Muscle of leg (tissue), 11 donors: ENCODE measurements around the gene TRIM10. TPM values are rescaled to one million over a fixed set of nuclear protein-coding genes. Genes with fewer than 3 reads are reported as not detected.

Source experiments
- DNase-seq: peaks from one replicate; pipeline ENCODE4 v3.0.0; 2013
- H3K27ac ChIP-seq: one replicate; pipeline ENCODE4 v1.5.1; 2013; ENCODE audit warnings: mild to moderate bottlenecking, low read length, control low read depth
- H3K27me3 ChIP-seq: one replicate; pipeline ENCODE4 v1.6.1; 2013; ENCODE audit warnings: low read length; ENCODE audit not compliant: control insufficient read depth, insufficient read depth
- H3K36me3 ChIP-seq: one replicate; pipeline ENCODE4 v1.6.1; 2013; ENCODE audit warnings: low read length; ENCODE audit not compliant: control insufficient read depth, insufficient read depth
- H3K4me1 ChIP-seq: one replicate; pipeline ENCODE4 v1.6.1; 2013; ENCODE audit warnings: low read length; ENCODE audit not compliant: control insufficient read depth, insufficient read depth
- H3K4me3 ChIP-seq: one replicate; pipeline ENCODE4 v1.5.1; 2013; ENCODE audit warnings: low read length, control low read depth
- H3K9me3 ChIP-seq: replicated peaks from 2 replicates; pipeline ENCODE4 v1.6.1; 2013; ENCODE audit warnings: low read depth, low read length; ENCODE audit not compliant: control insufficient read depth
- WGBS: methylation state at CpG from one replicate; pipeline ENCODE4 v1.1.5; 2013; ENCODE audit warnings: missing lambda C conversion rate; ENCODE audit not compliant: insufficient coverage; 5-methylcytosine and 5-hydroxymethylcytosine counted together
- polyA plus RNA-seq, 8 donors: library from polyadenylated mRNA; unstranded; fragments of 120-200 nt; gene quantifications; one replicate each; pipeline versions ENCODE4 v1.2.1 to v1.2.3, GENCODE V29; 2013; ENCODE audit warnings: inconsistent platforms in 1 of 8, low replicate concordance in 1 of 8; ENCODE audit not compliant: insufficient read length in 8 of 8, insufficient read depth in 1 of 8
- total RNA-seq: library from RNA; stranded (reverse); fragments of 120-200 nt; gene quantifications from one replicate; pipeline ENCODE4 v1.2.4, GENCODE V29; 2013

Gene TRIM10
- total and polyA plus RNA-seq, 9 donors, result 0.17 to 0.83 (median 0.65) TPM

- Histone ChIP-seq H3K4me3 (no peak overlapping the region), H3K9me3 (no peaks in the 10 kb centered on the region), H3K27me3 (no peaks in the 10 kb centered on the region), H3K4me1 (no peaks in the 10 kb centered on the region), H3K27ac (no peak overlapping the region), H3K36me3 (peaks cover 60% of the 10 kb centered on the region)
- WGBS, result 86% methylated on average over 9 of the region's 12 CpGs
- no peak for DNase-seq
These were observed 35.4 kb upstream of the TRIM10 start for GRCh38 chr6:30196376-30196775.

DNA sequence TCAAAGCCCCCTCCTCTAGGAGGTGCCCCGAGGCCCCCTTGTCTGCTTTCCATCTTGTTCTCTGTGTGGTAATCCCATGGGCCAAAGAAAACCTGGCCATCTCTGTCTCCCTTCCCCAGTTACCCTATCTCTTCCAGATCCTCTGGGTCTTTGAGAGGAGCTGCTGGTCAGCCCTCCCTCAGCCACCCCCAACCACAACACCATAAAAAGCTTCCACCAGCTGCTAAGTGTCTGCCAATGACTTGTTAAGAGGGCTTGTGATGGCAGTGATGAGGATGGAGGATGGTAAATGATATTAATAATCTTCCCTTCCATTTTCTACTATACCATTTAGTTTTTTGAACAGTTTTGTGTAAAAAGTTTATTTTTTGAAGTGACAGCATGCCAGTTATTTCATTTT, 34.9 kb upstream of the TRIM10 start:
- 86% methylated on average over 1 of the region's 1 CpG for WGBS
- DNase-seq, result no peak
- Histone ChIP-seq H3K9me3 (no peaks in the 10 kb centered on the region), H3K4me1 (no peaks in the 10 kb centered on the region), H3K36me3 (peaks cover 63% of the 10 kb centered on the region), H3K27ac (no peak overlapping the region), H3K27me3 (no peaks in the 10 kb centered on the region), H3K4me3 (no peak overlapping the region)

DNA sequence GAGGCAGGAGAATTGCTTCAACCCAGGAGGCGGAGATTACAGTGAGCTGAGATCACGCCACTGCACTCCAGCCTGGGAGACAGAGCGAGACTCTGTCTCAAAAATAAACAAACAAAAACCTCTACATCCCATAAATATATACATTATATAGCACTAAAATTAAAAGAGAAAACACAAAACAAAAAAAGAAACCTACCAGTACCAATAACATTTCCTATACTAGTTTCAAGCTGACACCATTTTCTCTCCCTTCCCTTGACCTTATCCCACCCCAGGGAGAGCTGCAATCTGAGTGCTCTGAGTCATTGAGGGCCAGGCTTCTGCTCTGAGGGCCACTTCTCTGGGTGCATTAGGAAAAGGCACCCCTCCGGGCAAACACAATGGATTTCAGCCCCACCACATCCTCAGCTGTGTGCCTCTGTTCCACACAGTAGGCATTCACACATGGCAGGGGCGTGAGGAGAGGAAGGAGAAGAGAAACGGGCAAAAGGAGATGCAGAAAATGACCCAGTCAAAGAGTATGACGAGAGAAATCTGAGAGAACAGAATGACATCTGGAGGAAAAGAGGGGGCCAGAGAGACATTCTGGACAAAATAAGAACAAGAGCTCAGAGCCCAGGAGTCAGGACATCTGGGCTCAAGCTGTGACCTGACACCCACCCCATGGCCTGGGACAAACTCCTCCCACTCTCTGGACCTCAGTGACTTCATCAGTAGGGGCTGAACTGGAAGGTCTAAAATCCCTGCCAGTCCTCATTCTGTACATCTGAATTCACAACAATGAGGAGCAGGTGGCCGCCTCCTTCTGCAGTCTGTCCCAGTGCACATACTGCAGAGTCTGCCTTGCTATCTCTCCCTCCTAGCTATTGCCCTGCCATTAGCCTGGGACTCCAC, 34.0 kb upstream of the TRIM10 start:
- WGBS, result 76% methylated on average over 4 of the region's 8 CpGs
- H3K9me3 ChIP-seq, result no peaks in the 10 kb centered on the region
- H3K27me3 ChIP-seq, result no peaks in the 10 kb centered on the region
- peaks cover 63% of the 10 kb centered on the region for H3K36me3 ChIP-seq
- DNase-seq, result no peak
- H3K4me3 ChIP-seq, result no peak overlapping the region
- no peak overlapping the region for H3K27ac ChIP-seq
- H3K4me1 ChIP-seq, result no peaks in the 10 kb centered on the region

DNA sequence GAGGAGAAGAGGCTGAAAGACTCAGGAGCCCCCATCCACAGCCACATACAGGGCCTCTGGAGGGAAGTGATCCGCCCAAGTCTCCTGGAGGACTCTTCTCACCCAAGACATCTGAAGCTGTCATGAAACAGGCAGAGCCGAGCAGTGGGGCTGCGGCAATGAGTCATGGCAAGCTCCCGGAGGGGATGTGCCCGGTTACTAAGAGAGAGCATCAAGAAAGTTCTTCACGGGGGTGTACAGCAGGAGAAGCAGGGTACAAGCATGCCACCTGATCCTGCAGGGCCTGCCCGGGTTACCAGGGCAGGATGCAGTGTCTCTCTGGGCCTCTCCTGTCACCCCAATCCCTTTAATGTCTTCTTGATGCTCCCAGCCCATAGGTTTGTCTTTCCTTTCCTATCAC, 31.1 kb upstream of the TRIM10 start:
- Histone ChIP-seq H3K4me1 (no peaks in the 10 kb centered on the region), H3K4me3 (no peak overlapping the region), H3K9me3 (no peaks in the 10 kb centered on the region), H3K36me3 (peaks cover 62% of the 10 kb centered on the region), H3K27ac (no peak overlapping the region), H3K27me3 (no peaks in the 10 kb centered on the region)
- DNase-seq, result no peak
- WGBS, result 94% methylated on average over 6 of the region's 7 CpGs

GRCh38 chr6:30188541-30188940, 27.5 kb upstream of the TRIM10 start:
- H3K4me3 ChIP-seq, result no peak overlapping the region
- peaks cover 55% of the 10 kb centered on the region for H3K36me3 ChIP-seq

GRCh38 chr6:30185846-30186484, 25.0 kb upstream of the TRIM10 start:
- Histone ChIP-seq H3K4me1 (no peaks in the 10 kb centered on the region), H3K4me3 (no peak overlapping the region), H3K27ac (no peak overlapping the region), H3K27me3 (no peaks in the 10 kb centered on the region), H3K9me3 (peaks cover 2% of the 10 kb centered on the region), H3K36me3 (peaks cover 44% of the 10 kb centered on the region)
- no peak for DNase-seq
- 96% methylated on average over 19 of the region's 20 CpGs for WGBS

More at GRCh38 chr6:30188541-30188940, 27.5 kb upstream of the TRIM10 start:
- Histone ChIP-seq H3K27ac (no peak overlapping the region), H3K27me3 (no peaks in the 10 kb centered on the region), H3K9me3 (no peaks in the 10 kb centered on the region), H3K4me1 (no peaks in the 10 kb centered on the region)
- no peak for DNase-seq
- 87% methylated on average over 2 of the region's 5 CpGs for WGBS

DNA sequence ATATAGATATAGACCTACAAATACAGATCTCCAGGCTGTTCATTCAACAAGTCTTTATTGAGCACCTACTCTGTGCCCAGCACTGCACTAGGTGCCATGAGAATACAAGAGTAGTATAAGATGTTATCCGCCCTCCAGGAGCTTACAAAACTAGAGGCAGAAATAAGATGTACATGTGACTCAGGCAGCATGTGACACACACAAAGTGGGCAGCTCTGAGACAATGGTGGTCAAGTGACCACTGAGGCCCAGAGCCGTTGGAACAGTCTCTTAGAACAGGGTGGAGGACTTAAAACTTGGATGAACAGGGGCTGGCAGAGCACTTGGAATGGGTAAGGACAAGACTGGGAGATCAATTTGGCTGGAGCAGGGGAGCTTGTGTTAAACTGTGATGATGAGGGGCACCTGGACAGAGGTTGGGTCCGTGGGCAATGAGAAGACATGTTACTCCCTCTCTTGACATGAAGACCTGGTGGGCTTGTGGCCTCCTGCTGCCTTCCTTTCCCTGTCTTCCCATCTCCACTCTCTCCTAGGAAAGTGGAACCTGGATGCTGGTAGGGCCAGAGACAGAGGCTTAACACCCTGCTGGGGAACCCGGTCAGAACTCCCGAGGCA, 23.5 kb upstream of the TRIM10 start:
- DNase-seq, result no peak
- no peaks in the 10 kb centered on the region for H3K4me1 ChIP-seq
- H3K27me3 ChIP-seq, result no peaks in the 10 kb centered on the region
- WGBS, result 96% methylated on average over 2 of the region's 5 CpGs
- no peak overlapping the region for H3K27ac ChIP-seq
- H3K4me3 ChIP-seq, result no peak overlapping the region
- peaks cover 11% of the 10 kb centered on the region for H3K9me3 ChIP-seq
- H3K36me3 ChIP-seq, result peaks cover 32% of the 10 kb centered on the region

DNA sequence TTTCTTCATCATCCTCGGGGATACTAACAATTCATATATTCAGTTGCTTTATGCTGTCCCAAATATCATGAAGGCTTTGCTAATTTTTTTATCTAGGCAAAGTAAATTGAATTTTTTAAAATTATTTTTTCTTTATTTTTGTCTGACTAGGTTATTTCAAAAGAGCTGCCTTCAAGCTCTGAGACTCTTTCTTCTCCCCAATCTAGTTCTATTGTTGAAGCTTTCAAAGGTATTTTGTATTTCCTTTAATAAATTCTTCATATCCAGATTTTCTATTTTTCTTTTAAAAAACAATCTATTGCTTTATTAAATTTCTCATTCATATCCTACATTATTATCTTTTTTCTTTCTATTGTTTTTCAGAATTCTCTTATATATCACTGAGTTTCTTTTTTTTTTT, 19.1 kb upstream of the TRIM10 start:
- DNase-seq, result no peak
- peaks cover 2% of the 10 kb centered on the region for H3K36me3 ChIP-seq
- H3K4me3 ChIP-seq, result no peak overlapping the region
- no peak overlapping the region for H3K27ac ChIP-seq
- no peaks in the 10 kb centered on the region for H3K4me1 ChIP-seq
- H3K9me3 ChIP-seq, result peaks cover 12% of the 10 kb centered on the region
- WGBS, result no CpG with 5 or more reads among the region's 1 CpG
- peaks cover 3% of the 10 kb centered on the region for H3K27me3 ChIP-seq

- no peak overlapping the region for H3K27ac ChIP-seq
- no CpG with 5 or more reads among the region's 1 CpG for WGBS
- no peak for DNase-seq
- H3K27me3 ChIP-seq, result peaks cover 5% of the 10 kb centered on the region
- H3K4me1 ChIP-seq, result no peaks in the 10 kb centered on the region
- peaks cover 12% of the 10 kb centered on the region for H3K9me3 ChIP-seq
- no peaks in the 10 kb centered on the region for H3K36me3 ChIP-seq
- H3K4me3 ChIP-seq, result no peak overlapping the region
These were observed 17.8 kb upstream of the TRIM10 start for GRCh38 chr6:30178837-30179236.

DNA sequence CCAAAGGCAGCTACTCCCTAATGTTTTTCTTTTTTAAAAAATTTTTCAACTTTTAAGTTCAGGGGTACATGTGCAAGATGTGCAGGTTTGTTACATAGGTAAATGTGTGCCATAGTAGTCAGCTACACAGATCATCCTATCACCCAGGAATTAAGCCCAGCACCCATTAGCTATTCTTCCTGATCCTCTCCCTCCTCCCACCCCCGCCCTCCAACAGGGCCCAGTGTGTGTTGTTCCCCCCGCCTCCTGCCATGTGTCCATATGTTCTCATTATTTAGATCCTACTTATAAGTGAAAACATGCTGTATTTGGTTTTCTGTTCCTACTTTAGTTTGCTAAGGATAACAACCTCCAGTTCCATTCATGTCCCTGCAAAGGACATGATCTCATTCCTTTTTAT, 14.8 kb upstream of the TRIM10 start:
- H3K4me3 ChIP-seq, result no peak overlapping the region
- no peak overlapping the region for H3K27ac ChIP-seq
- H3K36me3 ChIP-seq, result no peaks in the 10 kb centered on the region
- H3K4me1 ChIP-seq, result peaks cover 9% of the 10 kb centered on the region
- no CpG with 5 or more reads among the region's 2 CpGs for WGBS
- DNase-seq, result no peak
- H3K27me3 ChIP-seq, result peaks cover 32% of the 10 kb centered on the region
- H3K9me3 ChIP-seq, result peaks cover 8% of the 10 kb centered on the region
